ENCODE measurements around the gene MSTO1.
A peak's percentile ranks its signal among the peaks of the same experiment; 100 is the strongest.
"Not testable (repeated sequence)": the region's sequence is repeated elsewhere in the genome, so short reads cannot be mapped to it uniquely, and the experiment has no call there.

MSTO1 gene

GRCh38 chr1:155622191-155622590 lies 12.2 kb downstream of the MSTO1 start:
- DNase-seq: no peak

GRCh38 chr1:155623357-155623756 lies 13.3 kb downstream of the MSTO1 start:
- DNase-seq: no peak

GRCh38 chr1:155626428-155626827 lies 16.4 kb downstream of the MSTO1 start:
- DNase-seq: not testable (repeated sequence)

GRCh38 chr1:155636397-155637153 lies 26.6 kb downstream of the MSTO1 start:
- DNase-seq: no peak

GRCh38 chr1:155640367-155640766 lies 30.3 kb downstream of the MSTO1 start:
- peak; percentile 30 for DNase-seq

GRCh38 chr1:155642559-155643180 lies 32.7 kb downstream of the MSTO1 start:
- not testable (repeated sequence) for DNase-seq

- DNase-seq: no peak
Observed at GRCh38 chr1:155643230-155643629, 33.2 kb downstream of the MSTO1 start.

- DNase-seq: peak; percentile 41
Observed at GRCh38 chr1:155645034-155645598, 35.1 kb downstream of the MSTO1 start.

GRCh38 chr1:155645648-155646047 lies 35.6 kb downstream of the MSTO1 start:
- DNase-seq: no peak

- DNase-seq: peak; percentile 81
Observed at GRCh38 chr1:155646307-155646706, 36.3 kb downstream of the MSTO1 start.

GRCh38 chr1:155648207-155649147 lies 38.5 kb downstream of the MSTO1 start:
- peak; percentile 75 for DNase-seq

GRCh38 chr1:155649676-155650075 lies 39.7 kb downstream of the MSTO1 start:
- peak; percentile 42 for DNase-seq

- no peak for DNase-seq
Observed at GRCh38 chr1:155650231-155650757, 40.3 kb downstream of the MSTO1 start.

GRCh38 chr1:155651861-155652661 lies 42.0 kb downstream of the MSTO1 start:
- no peak for DNase-seq

- no peak for DNase-seq
Observed at GRCh38 chr1:155652951-155653350, 42.9 kb downstream of the MSTO1 start.

- no peak for DNase-seq
Observed at GRCh38 chr1:155657463-155657862, 47.4 kb downstream of the MSTO1 start.

GRCh38 chr1:155661239-155661638 lies 51.2 kb downstream of the MSTO1 start:
- not testable (repeated sequence) for DNase-seq

Data from hematopoietic multipotent progenitor cell treated with erythropoietin and hydrocortisone succinate and interleukin-3 and kit ligand, for 4 days (in vitro differentiated cells).